ENCODE data around the gene TIGIT.

DNA sequence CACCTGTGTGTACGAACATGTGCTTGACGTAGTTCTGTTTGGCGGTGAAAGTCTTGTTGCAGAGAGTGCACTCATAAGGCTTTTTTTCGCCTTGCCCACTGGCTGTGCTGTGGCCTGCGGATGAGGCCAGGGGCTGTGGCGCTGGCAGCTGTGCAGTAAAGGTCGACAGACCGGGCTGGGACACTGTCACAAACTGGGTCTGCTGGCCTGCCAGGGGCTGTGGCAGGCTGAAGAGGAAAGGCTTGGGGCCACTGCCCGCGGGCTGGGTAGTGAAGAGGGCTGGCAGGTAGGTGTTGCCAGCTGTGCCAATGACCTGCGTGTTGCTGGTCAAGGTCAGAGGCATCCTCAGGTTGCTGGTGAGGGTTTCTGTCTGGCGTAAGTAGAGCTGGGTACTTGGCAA, 56.4 kb downstream of the TIGIT start:
- TF ChIP-seq, protein P1, sequence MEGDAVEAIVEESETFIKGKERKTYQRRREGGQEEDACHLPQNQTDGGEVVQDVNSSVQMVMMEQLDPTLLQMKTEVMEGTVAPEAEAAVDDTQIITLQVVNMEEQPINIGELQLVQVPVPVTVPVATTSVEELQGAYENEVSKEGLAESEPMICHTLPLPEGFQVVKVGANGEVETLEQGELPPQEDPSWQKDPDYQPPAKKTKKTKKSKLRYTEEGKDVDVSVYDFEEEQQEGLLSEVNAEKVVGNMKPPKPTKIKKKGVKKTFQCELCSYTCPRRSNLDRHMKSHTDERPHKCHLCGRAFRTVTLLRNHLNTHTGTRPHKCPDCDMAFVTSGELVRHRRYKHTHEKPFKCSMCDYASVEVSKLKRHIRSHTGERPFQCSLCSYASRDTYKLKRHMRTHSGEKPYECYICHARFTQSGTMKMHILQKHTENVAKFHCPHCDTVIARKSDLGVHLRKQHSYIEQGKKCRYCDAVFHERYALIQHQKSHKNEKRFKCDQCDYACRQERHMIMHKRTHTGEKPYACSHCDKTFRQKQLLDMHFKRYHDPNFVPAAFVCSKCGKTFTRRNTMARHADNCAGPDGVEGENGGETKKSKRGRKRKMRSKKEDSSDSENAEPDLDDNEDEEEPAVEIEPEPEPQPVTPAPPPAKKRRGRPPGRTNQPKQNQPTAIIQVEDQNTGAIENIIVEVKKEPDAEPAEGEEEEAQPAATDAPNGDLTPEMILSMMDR (conservative IDR thresholded peaks at IDR 0.05; ENCODE audit: low read depth in 2 of 2), result no peak
- TF ChIP-seq EZH2 (IDR thresholded peaks at IDR 0.05; ENCODE audit: low read depth, unreplicated experiment) (no peak), EZH2phosphoT487 (IDR thresholded peaks at IDR 0.05; ENCODE audit: unreplicated experiment) (no peak), POLR2AphosphoS5 (IDR thresholded peaks at IDR 0.05; ENCODE audit: low read depth) (no peak), ZNF114 (CRISPR knock-in tag; IDR thresholded peaks at IDR 0.05) (no peak), JUNB (IDR thresholded peaks at IDR 0.05; ENCODE audit: unreplicated experiment) (no peak), CREB1 (CRISPR knock-in tag; IDR thresholded peaks at IDR 0.05; ENCODE audit: low read depth) (no peak), STAT1 (IDR thresholded peaks at IDR 0.05; ENCODE audit: unreplicated experiment) (no peak), NANOG (IDR thresholded peaks at IDR 0.05; ENCODE audit: borderline replicate concordance) (no peak)
- TF ChIP-seq, protein P2, sequence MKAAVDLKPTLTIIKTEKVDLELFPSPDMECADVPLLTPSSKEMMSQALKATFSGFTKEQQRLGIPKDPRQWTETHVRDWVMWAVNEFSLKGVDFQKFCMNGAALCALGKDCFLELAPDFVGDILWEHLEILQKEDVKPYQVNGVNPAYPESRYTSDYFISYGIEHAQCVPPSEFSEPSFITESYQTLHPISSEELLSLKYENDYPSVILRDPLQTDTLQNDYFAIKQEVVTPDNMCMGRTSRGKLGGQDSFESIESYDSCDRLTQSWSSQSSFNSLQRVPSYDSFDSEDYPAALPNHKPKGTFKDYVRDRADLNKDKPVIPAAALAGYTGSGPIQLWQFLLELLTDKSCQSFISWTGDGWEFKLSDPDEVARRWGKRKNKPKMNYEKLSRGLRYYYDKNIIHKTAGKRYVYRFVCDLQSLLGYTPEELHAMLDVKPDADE (IDR thresholded peaks at IDR 0.05), result no peak
- TF ChIP-seq, protein P3, sequence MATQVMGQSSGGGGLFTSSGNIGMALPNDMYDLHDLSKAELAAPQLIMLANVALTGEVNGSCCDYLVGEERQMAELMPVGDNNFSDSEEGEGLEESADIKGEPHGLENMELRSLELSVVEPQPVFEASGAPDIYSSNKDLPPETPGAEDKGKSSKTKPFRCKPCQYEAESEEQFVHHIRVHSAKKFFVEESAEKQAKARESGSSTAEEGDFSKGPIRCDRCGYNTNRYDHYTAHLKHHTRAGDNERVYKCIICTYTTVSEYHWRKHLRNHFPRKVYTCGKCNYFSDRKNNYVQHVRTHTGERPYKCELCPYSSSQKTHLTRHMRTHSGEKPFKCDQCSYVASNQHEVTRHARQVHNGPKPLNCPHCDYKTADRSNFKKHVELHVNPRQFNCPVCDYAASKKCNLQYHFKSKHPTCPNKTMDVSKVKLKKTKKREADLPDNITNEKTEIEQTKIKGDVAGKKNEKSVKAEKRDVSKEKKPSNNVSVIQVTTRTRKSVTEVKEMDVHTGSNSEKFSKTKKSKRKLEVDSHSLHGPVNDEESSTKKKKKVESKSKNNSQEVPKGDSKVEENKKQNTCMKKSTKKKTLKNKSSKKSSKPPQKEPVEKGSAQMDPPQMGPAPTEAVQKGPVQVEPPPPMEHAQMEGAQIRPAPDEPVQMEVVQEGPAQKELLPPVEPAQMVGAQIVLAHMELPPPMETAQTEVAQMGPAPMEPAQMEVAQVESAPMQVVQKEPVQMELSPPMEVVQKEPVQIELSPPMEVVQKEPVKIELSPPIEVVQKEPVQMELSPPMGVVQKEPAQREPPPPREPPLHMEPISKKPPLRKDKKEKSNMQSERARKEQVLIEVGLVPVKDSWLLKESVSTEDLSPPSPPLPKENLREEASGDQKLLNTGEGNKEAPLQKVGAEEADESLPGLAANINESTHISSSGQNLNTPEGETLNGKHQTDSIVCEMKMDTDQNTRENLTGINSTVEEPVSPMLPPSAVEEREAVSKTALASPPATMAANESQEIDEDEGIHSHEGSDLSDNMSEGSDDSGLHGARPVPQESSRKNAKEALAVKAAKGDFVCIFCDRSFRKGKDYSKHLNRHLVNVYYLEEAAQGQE (IDR thresholded peaks at IDR 0.05; ENCODE audit: unreplicated experiment), result no peak
- TF ChIP-seq, protein P4, sequence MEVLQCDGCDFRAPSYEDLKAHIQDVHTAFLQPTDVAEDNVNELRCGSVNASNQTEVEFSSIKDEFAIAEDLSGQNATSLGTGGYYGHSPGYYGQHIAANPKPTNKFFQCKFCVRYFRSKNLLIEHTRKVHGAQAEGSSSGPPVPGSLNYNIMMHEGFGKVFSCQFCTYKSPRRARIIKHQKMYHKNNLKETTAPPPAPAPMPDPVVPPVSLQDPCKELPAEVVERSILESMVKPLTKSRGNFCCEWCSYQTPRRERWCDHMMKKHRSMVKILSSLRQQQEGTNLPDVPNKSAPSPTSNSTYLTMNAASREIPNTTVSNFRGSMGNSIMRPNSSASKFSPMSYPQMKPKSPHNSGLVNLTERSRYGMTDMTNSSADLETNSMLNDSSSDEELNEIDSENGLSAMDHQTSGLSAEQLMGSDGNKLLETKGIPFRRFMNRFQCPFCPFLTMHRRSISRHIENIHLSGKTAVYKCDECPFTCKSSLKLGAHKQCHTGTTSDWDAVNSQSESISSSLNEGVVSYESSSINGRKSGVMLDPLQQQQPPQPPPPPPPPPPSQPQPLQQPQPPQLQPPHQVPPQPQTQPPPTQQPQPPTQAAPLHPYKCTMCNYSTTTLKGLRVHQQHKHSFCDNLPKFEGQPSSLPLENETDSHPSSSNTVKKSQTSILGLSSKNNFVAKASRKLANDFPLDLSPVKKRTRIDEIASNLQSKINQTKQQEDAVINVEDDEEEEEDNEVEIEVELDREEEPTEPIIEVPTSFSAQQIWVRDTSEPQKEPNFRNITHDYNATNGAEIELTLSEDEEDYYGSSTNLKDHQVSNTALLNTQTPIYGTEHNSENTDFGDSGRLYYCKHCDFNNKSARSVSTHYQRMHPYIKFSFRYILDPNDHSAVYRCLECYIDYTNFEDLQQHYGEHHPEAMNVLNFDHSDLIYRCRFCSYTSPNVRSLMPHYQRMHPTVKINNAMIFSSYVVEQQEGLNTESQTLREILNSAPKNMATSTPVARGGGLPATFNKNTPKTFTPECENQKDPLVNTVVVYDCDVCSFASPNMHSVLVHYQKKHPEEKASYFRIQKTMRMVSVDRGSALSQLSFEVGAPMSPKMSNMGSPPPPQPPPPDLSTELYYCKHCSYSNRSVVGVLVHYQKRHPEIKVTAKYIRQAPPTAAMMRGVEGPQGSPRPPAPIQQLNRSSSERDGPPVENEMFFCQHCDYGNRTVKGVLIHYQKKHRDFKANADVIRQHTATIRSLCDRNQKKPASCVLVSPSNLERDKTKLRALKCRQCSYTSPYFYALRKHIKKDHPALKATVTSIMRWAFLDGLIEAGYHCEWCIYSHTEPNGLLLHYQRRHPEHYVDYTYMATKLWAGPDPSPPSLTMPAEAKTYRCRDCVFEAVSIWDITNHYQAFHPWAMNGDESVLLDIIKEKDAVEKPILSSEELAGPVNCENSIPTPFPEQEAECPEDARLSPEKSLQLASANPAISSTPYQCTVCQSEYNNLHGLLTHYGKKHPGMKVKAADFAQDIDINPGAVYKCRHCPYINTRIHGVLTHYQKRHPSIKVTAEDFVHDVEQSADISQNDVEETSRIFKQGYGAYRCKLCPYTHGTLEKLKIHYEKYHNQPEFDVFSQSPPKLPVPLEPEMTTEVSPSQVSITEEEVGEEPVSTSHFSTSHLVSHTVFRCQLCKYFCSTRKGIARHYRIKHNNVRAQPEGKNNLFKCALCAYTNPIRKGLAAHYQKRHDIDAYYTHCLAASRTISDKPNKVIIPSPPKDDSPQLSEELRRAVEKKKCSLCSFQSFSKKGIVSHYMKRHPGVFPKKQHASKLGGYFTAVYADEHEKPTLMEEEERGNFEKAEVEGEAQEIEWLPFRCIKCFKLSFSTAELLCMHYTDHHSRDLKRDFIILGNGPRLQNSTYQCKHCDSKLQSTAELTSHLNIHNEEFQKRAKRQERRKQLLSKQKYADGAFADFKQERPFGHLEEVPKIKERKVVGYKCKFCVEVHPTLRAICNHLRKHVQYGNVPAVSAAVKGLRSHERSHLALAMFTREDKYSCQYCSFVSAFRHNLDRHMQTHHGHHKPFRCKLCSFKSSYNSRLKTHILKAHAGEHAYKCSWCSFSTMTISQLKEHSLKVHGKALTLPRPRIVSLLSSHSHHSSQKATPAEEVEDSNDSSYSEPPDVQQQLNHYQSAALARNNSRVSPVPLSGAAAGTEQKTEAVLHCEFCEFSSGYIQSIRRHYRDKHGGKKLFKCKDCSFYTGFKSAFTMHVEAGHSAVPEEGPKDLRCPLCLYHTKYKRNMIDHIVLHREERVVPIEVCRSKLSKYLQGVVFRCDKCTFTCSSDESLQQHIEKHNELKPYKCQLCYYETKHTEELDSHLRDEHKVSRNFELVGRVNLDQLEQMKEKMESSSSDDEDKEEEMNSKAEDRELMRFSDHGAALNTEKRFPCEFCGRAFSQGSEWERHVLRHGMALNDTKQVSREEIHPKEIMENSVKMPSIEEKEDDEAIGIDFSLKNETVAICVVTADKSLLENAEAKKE (CRISPR knock-in tag; IDR thresholded peaks at IDR 0.05), result no peak

Measured in GM23338 (cell line).